Inferior parietal cortex (tissue), 1 donor: ENCODE measurements around the gene CNNM3.
"Not testable (repeated sequence)": the region's sequence is repeated elsewhere in the genome, so short reads cannot be mapped to it uniquely, and the experiment has no call there.

Experiments
- DNase-seq: peaks from one replicate; pipeline ENCODE4 v3.0.0-alpha.2; 2016; ENCODE audit errors: extremely low spot score

Gene CNNM3

DNA sequence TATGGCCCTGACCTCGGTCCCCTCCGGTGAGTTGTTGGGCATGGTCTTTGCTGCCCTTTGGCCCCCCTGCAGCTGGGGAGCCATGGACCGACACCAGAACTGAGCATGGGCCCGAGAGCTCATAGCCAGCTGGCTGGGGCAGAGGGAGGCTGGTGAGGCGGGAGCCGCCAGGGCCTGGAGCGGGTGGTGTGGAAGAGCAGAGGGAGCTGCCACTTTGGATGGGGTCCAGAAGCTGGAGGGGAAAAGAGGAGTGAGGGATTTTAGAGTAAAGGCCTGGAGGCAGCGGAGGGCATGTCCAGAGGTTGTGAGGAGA is 16.5 kb upstream of the CNNM3 start:
- no peak for DNase-seq

DNA sequence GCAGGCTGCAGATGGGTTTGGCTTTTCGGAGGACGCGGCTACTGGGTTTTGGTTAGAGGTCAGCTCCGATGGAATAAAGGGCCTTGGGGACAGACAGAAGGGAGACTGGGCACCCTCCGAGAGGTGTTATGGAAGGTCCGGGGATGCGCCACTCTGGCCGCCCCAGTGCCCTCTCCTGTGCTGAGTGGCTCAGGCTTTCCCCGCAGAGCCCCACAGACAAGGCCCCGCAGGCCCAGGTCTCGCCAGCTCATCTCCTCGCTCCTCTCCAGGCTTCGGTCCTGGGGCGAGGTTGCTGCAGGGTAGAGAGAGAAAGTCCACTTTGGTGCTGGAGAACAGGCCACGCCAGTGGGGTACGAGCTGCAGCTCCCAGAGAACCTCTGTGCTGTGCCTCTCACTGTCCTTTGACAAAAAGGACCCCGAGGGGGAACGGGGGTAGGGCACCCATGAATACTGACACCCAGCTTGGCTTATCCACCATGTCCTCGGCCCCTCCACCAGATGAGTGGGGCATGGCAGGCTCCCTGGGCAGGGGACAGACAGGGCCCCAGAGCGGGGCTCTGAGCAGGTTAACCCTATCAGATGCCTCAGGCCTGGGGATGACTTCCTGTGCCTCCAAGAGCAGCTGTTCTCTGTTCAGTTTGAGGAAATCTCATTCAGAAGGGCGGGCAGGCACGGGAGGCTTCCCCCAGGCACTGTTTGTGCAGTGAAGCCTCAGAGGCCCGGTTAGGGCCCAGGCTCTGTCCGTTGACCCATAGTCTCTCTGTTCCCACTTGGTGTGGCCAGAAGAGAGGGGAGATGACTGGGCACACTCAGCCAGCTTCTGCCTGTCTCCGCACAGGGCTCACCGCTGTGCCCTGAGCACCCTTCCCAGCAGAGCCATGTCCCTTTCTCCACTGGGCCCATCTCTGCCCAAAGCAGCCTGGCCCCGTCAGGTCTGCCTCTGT is 15.7 kb upstream of the CNNM3 start:
- no peak for DNase-seq

- no peak for DNase-seq
Observed at GRCh38 chr2:96801005-96801785, 14.9 kb upstream of the CNNM3 start.

DNA sequence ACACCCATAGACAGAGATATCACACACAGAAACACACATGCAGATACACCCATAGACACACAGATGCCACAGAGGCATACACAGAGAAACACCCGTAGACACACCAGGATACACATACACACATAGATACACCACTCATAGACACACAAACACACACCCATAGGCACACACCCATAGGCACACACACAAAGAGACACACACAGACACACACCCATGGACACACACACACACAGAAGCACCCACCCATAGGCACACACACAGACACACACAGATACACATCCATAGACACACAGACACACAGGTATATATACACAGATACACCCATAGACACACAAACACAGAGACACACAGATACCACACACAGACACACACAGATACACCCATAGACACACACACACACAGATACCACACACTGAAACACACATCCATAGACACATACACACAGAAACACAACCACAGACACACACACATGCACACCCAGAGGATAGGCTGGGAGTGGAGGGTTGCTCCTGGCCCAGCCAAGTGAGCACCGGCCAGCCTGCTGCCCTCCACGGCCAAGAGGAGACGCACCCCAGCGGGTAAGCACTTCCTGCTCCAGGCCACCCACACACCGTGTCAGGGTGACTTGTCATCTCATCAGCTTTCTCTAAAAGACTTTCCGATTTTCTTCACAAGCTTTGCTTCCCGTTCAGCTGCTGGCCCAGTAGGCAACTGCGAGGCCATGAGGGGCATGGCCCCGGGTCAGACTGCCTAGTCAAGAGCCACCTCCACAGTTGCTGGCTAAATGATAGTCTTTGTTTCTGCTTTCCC is 14.1 kb upstream of the CNNM3 start:
- DNase-seq = no peak

- no peak for DNase-seq
Observed at GRCh38 chr2:96802721-96803120, 13.3 kb upstream of the CNNM3 start.

- DNase-seq = no peak
Observed at GRCh38 chr2:96804986-96805385, 11.1 kb upstream of the CNNM3 start.

- not testable (repeated sequence) for DNase-seq
Observed at GRCh38 chr2:96805946-96806345, 10.1 kb upstream of the CNNM3 start.

DNA sequence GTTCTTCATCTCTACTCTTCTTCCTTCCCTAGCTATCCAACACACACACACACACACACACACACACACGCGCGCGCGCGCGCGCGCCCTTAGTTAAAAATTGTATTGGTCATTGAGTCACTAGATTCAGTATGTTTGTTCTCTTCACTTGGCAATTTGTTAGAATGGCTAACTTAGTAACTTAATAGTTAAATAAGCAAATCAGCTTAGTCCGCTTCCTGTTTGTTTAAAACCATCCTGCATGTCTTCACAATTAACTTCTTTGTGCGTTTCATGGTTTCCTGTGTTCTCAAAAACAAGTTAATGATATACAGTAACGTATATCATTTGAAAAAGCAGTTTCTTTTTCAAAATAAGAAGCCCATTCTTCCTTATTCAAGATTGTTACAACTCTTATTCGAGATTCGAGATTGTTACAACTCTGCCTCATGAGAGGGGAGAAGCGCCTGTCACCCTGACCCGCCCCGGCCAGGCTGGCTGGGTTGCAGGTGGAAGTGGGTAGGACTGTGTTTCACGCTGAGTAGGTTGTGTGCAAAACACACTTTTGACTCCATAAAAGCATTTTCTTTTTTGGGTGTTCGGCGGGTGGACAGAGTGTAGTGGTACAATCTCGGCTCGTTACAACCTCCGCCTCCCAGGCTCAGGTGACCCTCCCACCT is 9.5 kb upstream of the CNNM3 start:
- DNase-seq = no peak

- DNase-seq = no peak
Observed at GRCh38 chr2:96807127-96807471, 9.0 kb upstream of the CNNM3 start.

DNA sequence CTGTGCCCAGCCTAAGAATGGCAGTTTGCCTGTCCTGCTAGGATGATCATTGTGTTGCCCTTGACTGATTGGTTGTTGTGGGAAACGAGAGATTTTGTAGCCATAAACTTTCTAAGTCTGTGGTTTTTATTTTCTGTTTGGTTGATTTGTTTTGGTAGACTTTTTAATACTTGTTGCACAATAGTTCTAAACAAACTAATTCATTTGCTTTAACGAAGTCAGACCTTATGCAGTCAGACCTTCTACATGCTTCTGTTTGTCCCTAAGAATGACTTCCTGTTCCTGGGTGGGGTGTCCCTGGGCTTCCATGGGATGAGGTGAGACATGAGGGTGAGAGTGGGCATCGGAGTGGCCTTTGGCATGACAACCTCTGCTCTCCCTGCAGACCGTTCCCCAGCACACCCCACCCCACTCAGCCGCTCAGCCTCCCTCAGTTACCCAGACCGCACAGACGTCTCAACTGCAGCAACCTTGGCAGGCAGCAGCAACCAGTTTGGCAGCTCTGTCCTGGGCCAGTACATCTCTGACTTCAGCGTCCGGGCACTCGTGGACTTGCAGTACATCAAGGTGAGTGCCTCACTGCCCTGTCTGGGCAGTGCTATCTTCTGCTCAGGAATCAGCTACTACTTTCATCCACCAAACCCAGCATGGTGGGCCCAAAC is 7.8 kb upstream of the CNNM3 start:
- DNase-seq = no peak

DNA sequence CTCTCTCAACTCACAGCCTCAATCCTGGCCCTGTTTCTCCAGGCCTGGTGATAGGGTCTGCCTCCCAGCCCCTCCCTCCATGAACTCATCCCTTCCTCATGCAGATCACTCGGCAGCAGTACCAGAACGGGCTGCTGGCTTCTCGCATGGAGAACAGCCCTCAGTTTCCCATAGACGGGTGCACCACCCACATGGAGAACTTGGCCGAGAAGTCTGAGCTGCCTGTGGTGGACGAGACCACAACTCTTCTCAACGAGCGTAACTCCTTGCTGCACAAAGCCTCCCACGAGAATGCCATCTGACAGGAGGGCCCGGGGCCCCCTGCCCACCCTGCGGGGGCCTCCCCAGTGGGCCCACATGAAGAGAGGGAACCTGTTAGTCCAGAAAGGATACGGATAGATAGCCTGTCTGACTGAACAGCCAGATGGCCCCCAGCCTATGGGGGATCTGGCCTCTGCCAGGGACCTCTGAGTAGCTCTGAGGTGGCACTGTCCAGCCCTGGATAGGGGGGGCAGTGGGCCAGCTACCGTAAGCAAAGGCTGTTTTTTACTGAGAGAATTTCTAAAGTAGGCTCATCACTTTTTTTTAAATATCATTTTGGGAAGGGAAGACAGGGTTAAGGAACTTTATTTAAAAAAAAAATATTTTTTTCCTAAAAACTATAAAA is 6.7 kb upstream of the CNNM3 start:
- no peak for DNase-seq

GRCh38 chr2:96809951-96810782 is 5.9 kb upstream of the CNNM3 start:
- DNase-seq = no peak

DNA sequence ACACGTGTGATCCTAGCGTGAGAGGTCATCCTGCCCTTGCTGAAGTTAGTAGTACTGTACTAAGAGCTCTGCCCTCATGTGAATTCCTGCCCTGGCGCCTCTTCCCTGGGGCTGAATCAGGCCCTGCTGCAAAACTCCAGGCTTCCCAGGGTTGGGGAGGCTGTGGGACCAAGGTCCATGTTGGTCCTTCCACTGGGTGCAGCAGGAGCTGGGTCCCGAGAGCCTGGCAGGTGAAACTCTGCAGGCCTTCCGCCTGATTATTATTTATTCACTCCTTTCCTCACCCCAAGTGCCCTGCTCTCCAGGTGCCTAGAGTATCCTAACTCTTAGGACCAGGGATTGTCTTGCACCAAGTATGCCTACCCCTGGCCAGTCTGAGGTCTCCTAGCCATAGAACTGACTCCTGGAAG is 5.3 kb upstream of the CNNM3 start:
- DNase-seq = no peak

GRCh38 chr2:96811917-96812316 is 4.2 kb upstream of the CNNM3 start:
- DNase-seq = no peak

GRCh38 chr2:96813656-96814055 is 2.4 kb upstream of the CNNM3 start:
- DNase-seq = no peak

DNA sequence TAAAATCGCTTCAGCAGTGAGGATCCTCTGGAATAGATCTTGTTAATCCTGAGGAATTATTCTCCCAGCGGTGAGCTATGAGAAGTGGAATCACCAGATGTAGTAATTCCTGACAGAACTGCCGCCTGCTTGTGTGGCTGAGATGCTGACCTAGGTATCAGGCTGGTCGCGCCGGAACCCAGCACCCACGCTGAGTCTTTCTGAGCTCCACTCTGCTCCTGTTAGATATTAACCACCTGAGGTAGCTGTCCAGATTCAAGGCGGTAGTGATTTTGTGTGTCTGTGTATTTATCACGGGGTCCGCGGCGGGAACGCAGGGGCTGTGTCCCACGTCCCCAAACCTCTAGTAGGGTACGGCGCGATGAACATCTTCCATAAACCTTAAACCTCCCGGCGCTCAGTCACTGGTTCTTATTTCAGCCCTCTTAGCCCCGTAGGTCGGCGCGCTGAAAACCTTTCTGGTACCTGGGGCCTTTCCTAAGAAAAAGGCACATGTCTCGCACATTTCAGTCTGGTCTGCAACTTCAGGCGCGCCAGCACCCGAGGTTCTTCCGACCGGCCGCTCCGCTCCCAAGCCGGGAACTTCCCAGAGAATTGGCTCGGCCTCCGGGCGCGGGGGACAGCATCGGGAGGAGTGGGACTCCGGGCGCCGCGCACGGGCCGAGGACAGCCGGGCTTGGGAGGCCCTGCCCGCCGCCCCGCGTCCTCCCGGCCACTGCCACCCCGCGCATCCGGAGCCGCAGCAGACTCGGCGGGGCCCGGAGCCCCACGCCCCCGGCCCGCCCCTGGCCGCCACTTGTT is 542 bp upstream of the CNNM3 start:
- peak; percentile 39 for DNase-seq

DNA sequence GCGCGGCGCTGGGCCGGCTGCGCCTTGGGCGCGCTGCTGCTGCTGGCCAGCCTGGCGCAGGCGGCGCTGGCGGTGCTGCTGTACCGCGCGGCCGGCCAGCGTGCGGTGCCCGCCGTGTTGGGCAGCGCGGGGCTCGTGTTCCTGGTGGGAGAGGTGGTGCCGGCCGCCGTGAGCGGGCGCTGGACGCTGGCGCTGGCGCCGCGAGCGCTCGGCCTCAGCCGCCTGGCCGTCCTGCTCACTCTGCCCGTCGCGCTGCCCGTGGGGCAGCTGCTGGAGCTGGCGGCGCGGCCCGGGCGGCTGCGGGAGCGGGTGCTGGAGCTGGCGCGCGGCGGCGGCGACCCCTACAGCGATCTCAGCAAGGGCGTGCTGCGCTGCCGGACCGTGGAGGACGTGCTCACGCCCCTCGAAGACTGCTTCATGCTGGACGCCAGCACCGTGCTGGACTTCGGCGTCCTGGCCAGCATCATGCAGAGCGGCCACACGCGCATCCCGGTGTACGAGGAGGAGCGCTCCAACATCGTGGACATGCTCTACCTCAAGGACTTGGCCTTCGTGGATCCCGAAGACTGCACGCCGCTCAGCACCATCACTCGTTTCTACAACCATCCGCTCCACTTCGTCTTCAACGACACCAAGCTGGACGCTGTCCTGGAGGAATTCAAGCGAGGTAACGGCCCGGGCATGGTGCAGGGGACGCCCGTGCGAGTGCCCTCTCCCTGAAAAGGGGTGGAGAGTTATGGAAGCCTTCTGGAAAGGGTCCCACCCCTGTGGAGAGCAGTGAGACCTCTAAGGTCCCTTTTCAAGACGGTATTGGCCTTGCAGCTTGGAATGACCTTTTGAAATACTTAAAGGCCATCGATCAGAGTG is 1.0 kb downstream of the CNNM3 start:
- no peak for DNase-seq

DNA sequence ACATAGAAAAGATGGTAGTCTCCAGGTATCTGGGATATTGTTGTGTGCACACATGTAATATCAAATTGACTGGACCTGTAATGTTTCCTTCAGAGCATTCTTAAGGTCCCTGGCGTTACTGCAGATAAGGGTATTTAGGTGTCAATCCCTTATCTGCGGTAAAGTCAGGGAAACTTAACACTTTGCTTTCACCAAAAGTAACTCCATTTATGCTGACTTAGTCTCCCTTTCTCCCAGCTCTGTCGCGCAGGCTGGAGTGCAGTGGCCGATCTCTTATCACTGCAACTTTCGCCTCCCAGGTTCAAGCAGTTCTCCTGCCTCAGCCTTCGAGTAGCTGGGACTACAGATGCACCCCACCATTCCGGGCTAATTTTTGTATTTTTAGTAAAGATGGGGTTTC is 1.8 kb downstream of the CNNM3 start:
- no peak for DNase-seq
